Measurements from ENCODE around the gene MIAT. TPM values are rescaled to one million over a fixed set of nuclear protein-coding genes. Genes with fewer than 3 reads are reported as not detected.

MIAT gene
- total and polyA plus RNA-seq, 11 donors = 0.12 to 2.7 (median 0.47) TPM

- no peaks in the 10 kb centered on the region for H3K36me3 ChIP-seq
- DNase-seq (no peak), ATAC-seq (no peak)
- intact Hi-C loops (cut with DNase I) = loop anchor here in 1 of 10 donors (5.0 kb wide), 1 partner anchor 44 kb away; no protein-coding TSS in a partner anchor
- H3K9me3 ChIP-seq = no peaks in the 10 kb centered on the region
- TF ChIP-seq POLR2A (IDR thresholded peaks at IDR 0.05) (no peak), CTCF (IDR thresholded peaks at IDR 0.05) (no peak)
- peaks cover 0 to 7% (median 0%) of the 10 kb centered on the region in 12 donors for H3K4me1 ChIP-seq
- 92 to 98% (median 96%) methylated on average over 4 of the region's 4 CpGs for WGBS, 4 donors
- H3K4me3 ChIP-seq = no peak overlapping the region
- peak overlapping the region in 4 of 12 donors; percentile 32 to 51 (median 41) for H3K27ac ChIP-seq
- no peaks in the 10 kb centered on the region for H3K27me3 ChIP-seq
These were observed 26.1 kb upstream of the MIAT start for GRCh38 chr22:26631282-26631681.

- TF ChIP-seq CTCF (IDR thresholded peaks at IDR 0.05) (no peak), POLR2A (IDR thresholded peaks at IDR 0.05) (no peak)
- Histone ChIP-seq H3K4me1 (peaks cover 0 to 7% (median 0%) of the 10 kb centered on the region in 12 donors), H3K9me3 (no peaks in the 10 kb centered on the region), H3K27ac (peak overlapping the region; percentile 47 to 88 (median 75)), H3K27me3 (no peaks in the 10 kb centered on the region), H3K4me3 (no peak overlapping the region), H3K36me3 (no peaks in the 10 kb centered on the region)
- intact Hi-C loops (cut with DNase I) = loop anchor here in 1 of 10 donors (5.0 kb wide), 1 partner anchor 45 kb away; no protein-coding TSS in a partner anchor
- DNase-seq (peak in 1 of 5 donors; percentile 45), ATAC-seq (peak; percentile 84 to 96 (median 87))
- WGBS, 4 donors = 36 to 55% (median 47%) methylated on average over 8 of the region's 8 CpGs
These were observed 24.8 kb upstream of the MIAT start for GRCh38 chr22:26632422-26633155.

GRCh38 chr22:26634189-26634588 lies 23.2 kb upstream of the MIAT start:
- Histone ChIP-seq H3K9me3 (no peaks in the 10 kb centered on the region), H3K4me1 (peaks cover 0 to 7% (median 0%) of the 10 kb centered on the region in 12 donors), H3K27ac (peak overlapping the region in 1 of 12 donors; percentile 70), H3K36me3 (no peaks in the 10 kb centered on the region), H3K27me3 (no peaks in the 10 kb centered on the region), H3K4me3 (no peak overlapping the region)
- intact Hi-C loops (cut with DNase I) = loop anchor here in 1 of 10 donors (5.0 kb wide), 1 partner anchor 47 kb away; no protein-coding TSS in a partner anchor
- 93 to 98% (median 96%) methylated on average over 3 of the region's 3 CpGs for WGBS, 4 donors
- no peak for TF ChIP-seq POLR2A (IDR thresholded peaks at IDR 0.05)
- no peak for TF ChIP-seq CTCF (IDR thresholded peaks at IDR 0.05)
- DNase-seq (no peak), ATAC-seq (no peak)

GRCh38 chr22:26635117-26635516 lies 22.3 kb upstream of the MIAT start:
- intact Hi-C loops (cut with DNase I) = no loop called here
- TF ChIP-seq POLR2A (IDR thresholded peaks at IDR 0.05) (no peak), CTCF (IDR thresholded peaks at IDR 0.05) (no peak)
- H3K27me3 ChIP-seq = peaks cover 0 to 4% (median 0%) of the 10 kb centered on the region in 9 donors

More at GRCh38 chr22:26635117-26635516, 22.3 kb upstream of the MIAT start:
- Histone ChIP-seq H3K4me3 (no peak overlapping the region), H3K36me3 (no peaks in the 10 kb centered on the region), H3K27ac (no peak overlapping the region), H3K9me3 (no peaks in the 10 kb centered on the region), H3K4me1 (peaks cover 0 to 7% (median 0%) of the 10 kb centered on the region in 12 donors)
- DNase-seq = no peak
- no peak for ATAC-seq
- 80 to 89% (median 85%) methylated on average over 2 of the region's 2 CpGs for WGBS, 4 donors

Measured in heart left ventricle (tissue), 16 donors.